Measurements from ENCODE around the gene SMCHD1.

SMCHD1 gene

DNA sequence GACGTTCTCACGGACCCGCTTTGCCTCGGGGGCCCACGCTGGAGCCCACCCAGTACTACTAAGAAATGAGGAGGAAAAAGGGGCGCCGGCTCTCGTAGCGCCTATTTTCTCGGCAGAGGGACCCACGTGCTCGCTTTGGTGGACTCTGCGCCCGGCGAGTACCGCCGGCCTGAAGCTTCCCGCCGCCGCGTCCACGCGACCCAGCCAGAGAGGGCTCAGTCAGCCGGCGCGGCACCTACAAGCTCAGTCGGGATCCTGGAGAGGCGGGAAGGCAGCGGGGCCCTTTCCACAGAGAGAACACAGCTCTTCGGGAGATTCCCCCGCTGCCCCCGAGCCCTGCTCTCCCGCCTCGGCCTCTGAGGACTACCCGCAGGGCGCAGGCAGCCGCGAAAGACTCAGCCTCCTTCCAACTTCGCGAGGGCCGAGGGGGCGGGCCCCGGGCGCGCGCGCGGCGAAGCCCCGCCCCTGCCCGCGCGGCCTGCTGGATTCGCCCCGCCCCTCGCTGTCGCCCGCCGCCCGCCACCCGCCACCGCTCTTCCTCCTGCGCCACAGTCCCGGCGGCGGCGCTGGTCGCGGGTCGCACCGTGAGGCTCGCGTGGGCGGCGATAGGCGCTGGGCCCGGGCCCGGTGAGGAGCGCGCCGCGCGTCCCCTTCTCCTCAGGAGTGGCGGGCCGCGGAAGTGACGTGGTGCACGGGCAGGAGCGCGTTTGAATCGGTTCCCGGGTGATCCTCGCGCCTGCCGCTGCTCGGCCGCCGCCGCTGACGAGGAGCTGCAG is at the start of gene SMCHD1:
SMCHD1 (plus strand) TSS at position 549 of the 776 bp plus-strand sequence. CDS start 350 bp downstream, outside the sequence.
- DNase-seq (peak; percentile 94), ATAC-seq (peak; percentile 83)
- peak within 1 kb of the TSS; percentile 98 for H3K27ac Mint-ChIP-seq
- H3K27me3 Mint-ChIP-seq, result no peaks in the 10 kb centered on the region
- no peaks in the 10 kb centered on the region for H3K9me3 Mint-ChIP-seq
- H3K36me3 Mint-ChIP-seq (ENCODE audit: low read depth), result peaks cover 16% of the 10 kb centered on the region
- peak within 1 kb of the TSS; percentile 88 for H3K4me3 Mint-ChIP-seq
- H3K4me1 Mint-ChIP-seq, result peaks cover 33% of the 10 kb centered on the region

- no peak for ATAC-seq
- Mint-ChIP-seq H3K9me3 (no peaks in the 10 kb centered on the region), H3K4me1 (peaks cover 42% of the 10 kb centered on the region)
These were observed 49.2 kb upstream of the SMCHD1 start for GRCh38 chr18:2606335-2606734.

DNA sequence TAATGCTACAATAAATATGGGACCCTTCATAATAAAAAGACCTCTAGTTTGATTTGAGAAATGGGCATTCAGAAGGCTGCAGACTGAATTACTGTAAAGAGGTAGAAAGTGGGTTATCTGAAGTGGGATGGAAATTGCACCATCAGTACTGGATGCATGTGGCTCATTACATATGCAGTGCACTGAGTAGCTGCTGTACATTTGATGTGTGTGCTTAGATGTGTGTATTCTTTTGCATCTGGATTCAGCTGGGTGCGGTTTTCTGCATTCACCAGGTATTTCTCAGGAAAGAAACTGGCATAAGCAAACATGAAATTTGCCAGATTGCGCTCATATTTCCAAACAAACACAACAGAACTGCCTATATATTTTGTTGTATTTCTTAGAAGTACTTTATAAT is 45.9 kb upstream of the SMCHD1 start:
- no peak overlapping the region for H3K4me3 Mint-ChIP-seq
- peaks cover 29% of the 10 kb centered on the region for H3K4me1 Mint-ChIP-seq
- no peak for ATAC-seq
- no peak overlapping the region for H3K27ac Mint-ChIP-seq
- H3K9me3 Mint-ChIP-seq, result no peaks in the 10 kb centered on the region
- DNase-seq, result no peak
- no peaks in the 10 kb centered on the region for H3K27me3 Mint-ChIP-seq
- H3K36me3 Mint-ChIP-seq (ENCODE audit: low read depth), result peaks cover 71% of the 10 kb centered on the region

More at GRCh38 chr18:2606335-2606734, 49.2 kb upstream of the SMCHD1 start:
- DNase-seq, result no peak
- Mint-ChIP-seq H3K4me3 (peak overlapping the region; percentile 61), H3K36me3 (ENCODE audit: low read depth) (peaks cover 68% of the 10 kb centered on the region), H3K27ac (peak overlapping the region; percentile 85), H3K27me3 (no peaks in the 10 kb centered on the region)

GRCh38 chr18:2610549-2610948 is 45.0 kb upstream of the SMCHD1 start:
- no peak for ATAC-seq
- peaks cover 73% of the 10 kb centered on the region for H3K36me3 Mint-ChIP-seq (ENCODE audit: low read depth)

GRCh38 chr18:2612996-2613395 is 42.5 kb upstream of the SMCHD1 start:
- Mint-ChIP-seq H3K27ac (no peak overlapping the region), H3K4me3 (no peak overlapping the region), H3K27me3 (no peaks in the 10 kb centered on the region), H3K36me3 (ENCODE audit: low read depth) (peaks cover 74% of the 10 kb centered on the region), H3K4me1 (peaks cover 4% of the 10 kb centered on the region), H3K9me3 (no peaks in the 10 kb centered on the region)
- ATAC-seq, result no peak
- DNase-seq, result no peak

More at GRCh38 chr18:2610549-2610948, 45.0 kb upstream of the SMCHD1 start:
- H3K4me1 Mint-ChIP-seq, result peaks cover 20% of the 10 kb centered on the region
- no peak overlapping the region for H3K4me3 Mint-ChIP-seq
- no peaks in the 10 kb centered on the region for H3K27me3 Mint-ChIP-seq
- DNase-seq, result no peak
- H3K27ac Mint-ChIP-seq, result no peak overlapping the region
- no peaks in the 10 kb centered on the region for H3K9me3 Mint-ChIP-seq

DNA sequence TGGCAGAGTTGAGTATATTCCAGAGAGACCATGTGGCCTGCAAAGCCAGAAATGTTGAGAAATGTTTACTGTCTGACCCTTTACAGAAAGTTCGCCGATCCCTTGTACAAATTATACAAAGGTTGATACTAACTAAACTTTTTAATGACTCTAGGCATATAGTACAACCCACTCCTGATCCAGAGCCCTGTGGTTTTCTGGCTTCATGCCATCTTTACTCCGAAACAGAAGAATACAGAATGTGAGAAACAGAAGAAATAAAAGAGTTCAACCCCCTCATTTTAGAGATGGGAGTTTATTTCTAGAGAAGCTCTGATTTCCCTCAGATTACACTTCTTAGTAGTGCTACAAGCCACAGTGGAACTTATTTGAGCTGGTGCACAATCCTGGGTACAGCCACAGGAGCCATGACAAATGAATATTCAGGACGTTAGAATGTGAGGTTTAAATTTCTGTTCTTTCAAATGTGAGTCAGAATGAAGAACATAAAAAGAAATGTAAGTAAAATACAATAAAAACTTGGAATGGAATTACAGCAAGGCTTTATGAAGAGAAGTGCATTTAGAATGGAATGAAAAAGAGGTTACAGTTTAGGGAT is 38.0 kb upstream of the SMCHD1 start:
- Mint-ChIP-seq H3K27ac (peak overlapping the region; percentile 53), H3K27me3 (no peaks in the 10 kb centered on the region), H3K9me3 (no peaks in the 10 kb centered on the region), H3K4me3 (no peak overlapping the region), H3K36me3 (ENCODE audit: low read depth) (peaks cover 39% of the 10 kb centered on the region), H3K4me1 (no peaks in the 10 kb centered on the region)
- ATAC-seq (no peak), DNase-seq (no peak)

- Mint-ChIP-seq H3K27ac (no peak overlapping the region), H3K27me3 (no peaks in the 10 kb centered on the region), H3K36me3 (ENCODE audit: low read depth) (peaks cover 34% of the 10 kb centered on the region), H3K4me3 (no peak overlapping the region), H3K9me3 (no peaks in the 10 kb centered on the region), H3K4me1 (no peaks in the 10 kb centered on the region)
- ATAC-seq (no peak), DNase-seq (no peak)
These were observed 37.5 kb upstream of the SMCHD1 start for GRCh38 chr18:2618009-2618408.

DNA sequence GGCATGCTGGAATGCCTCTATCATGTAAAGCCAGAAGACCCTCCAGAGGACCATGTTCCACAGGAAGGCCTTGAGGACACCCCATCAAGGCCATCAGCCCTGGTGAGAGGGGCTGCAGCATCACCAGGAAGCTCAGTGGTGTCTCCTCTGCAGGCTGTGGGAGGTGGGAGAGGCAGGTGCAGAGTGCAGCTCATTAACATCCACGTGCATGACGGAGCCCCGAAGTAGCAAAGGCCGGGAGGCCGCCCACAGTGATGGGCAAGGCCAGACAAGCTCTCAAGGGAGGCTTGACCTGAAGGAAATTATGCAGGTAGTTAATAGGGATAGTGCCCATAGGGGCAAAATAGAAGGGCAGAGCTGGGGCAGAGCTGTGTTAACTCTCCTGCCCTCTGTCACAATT is 30.3 kb upstream of the SMCHD1 start:
- Mint-ChIP-seq H3K4me1 (peaks cover 16% of the 10 kb centered on the region), H3K27ac (no peak overlapping the region), H3K36me3 (ENCODE audit: low read depth) (no peaks in the 10 kb centered on the region), H3K9me3 (no peaks in the 10 kb centered on the region), H3K4me3 (no peak overlapping the region), H3K27me3 (no peaks in the 10 kb centered on the region)
- DNase-seq (no peak), ATAC-seq (no peak)

DNA sequence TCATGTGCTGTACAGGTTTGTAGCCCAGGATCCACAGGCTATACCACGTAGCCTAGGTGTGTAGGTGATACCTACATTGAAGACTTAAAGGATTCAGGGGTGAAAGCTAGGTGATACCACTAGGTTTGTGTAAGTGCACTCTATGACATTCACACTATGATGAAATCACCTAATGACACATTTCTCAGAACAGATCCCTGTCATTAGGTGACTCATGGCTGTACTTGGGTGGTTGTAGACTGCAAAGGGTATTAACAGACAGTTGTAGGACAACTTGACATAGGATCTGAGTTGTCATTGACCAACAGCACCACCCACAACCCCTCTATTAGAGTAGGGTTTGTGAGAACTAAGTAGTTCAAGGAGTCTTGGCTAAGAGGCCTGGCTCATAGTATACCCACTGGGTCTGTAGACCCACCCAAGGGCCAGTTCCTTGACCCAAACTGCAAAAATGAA is 27.7 kb upstream of the SMCHD1 start:
- ATAC-seq (peak; percentile 99), DNase-seq (no peak)
- H3K27me3 Mint-ChIP-seq, result no peaks in the 10 kb centered on the region
- peaks cover 18% of the 10 kb centered on the region for H3K4me1 Mint-ChIP-seq
- H3K4me3 Mint-ChIP-seq, result no peak overlapping the region
- H3K9me3 Mint-ChIP-seq, result peaks cover 14% of the 10 kb centered on the region
- H3K36me3 Mint-ChIP-seq (ENCODE audit: low read depth), result peaks cover 3% of the 10 kb centered on the region
- H3K27ac Mint-ChIP-seq, result peak overlapping the region; percentile 40

DNA sequence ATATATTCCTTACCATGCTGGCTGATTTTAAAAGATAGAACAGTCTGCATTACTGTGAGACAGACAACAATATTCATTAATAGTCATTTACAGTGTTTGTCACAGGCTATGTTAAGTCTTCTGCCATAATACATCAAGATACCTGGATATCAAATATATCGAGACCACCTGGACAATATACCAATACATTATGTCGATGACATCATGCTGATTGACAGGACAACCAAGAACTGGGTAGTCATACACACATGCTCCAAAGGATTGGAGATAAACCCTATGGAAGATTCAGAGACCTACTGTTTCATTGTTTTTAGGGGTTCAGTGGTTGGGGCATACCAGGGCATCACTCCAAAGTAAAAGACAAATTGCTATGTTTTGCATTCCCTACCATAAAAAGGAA is 26.5 kb upstream of the SMCHD1 start:
- no peak overlapping the region for H3K27ac Mint-ChIP-seq
- peaks cover 3% of the 10 kb centered on the region for H3K36me3 Mint-ChIP-seq (ENCODE audit: low read depth)
- DNase-seq (no peak), ATAC-seq (no peak)
- H3K27me3 Mint-ChIP-seq, result no peaks in the 10 kb centered on the region
- peaks cover 21% of the 10 kb centered on the region for H3K4me1 Mint-ChIP-seq
- H3K4me3 Mint-ChIP-seq, result no peak overlapping the region
- H3K9me3 Mint-ChIP-seq, result peaks cover 15% of the 10 kb centered on the region

GRCh38 chr18:2635586-2635985 is 19.9 kb upstream of the SMCHD1 start:
- ATAC-seq (no peak), DNase-seq (no peak)
- H3K4me1 Mint-ChIP-seq, result peaks cover 69% of the 10 kb centered on the region
- H3K4me3 Mint-ChIP-seq, result no peak overlapping the region
- peaks cover 5% of the 10 kb centered on the region for H3K36me3 Mint-ChIP-seq (ENCODE audit: low read depth)
- peaks cover 23% of the 10 kb centered on the region for H3K9me3 Mint-ChIP-seq
- H3K27me3 Mint-ChIP-seq, result no peaks in the 10 kb centered on the region
- H3K27ac Mint-ChIP-seq, result peak overlapping the region; percentile 96

GRCh38 chr18:2636126-2636631 is 19.3 kb upstream of the SMCHD1 start:
- H3K9me3 Mint-ChIP-seq, result peaks cover 22% of the 10 kb centered on the region
- no peak for ATAC-seq
- H3K4me3 Mint-ChIP-seq, result peak overlapping the region; percentile 73
- H3K36me3 Mint-ChIP-seq (ENCODE audit: low read depth), result peaks cover 5% of the 10 kb centered on the region
- no peak for DNase-seq
- H3K4me1 Mint-ChIP-seq, result peaks cover 73% of the 10 kb centered on the region
- H3K27ac Mint-ChIP-seq, result peak overlapping the region; percentile 96
- H3K27me3 Mint-ChIP-seq, result no peaks in the 10 kb centered on the region

GRCh38 chr18:2641638-2642037 is 13.9 kb upstream of the SMCHD1 start:
- Mint-ChIP-seq H3K27me3 (no peaks in the 10 kb centered on the region), H3K36me3 (ENCODE audit: low read depth) (peaks cover 2% of the 10 kb centered on the region), H3K9me3 (no peaks in the 10 kb centered on the region), H3K4me3 (peak overlapping the region; percentile 48), H3K27ac (no peak overlapping the region), H3K4me1 (peaks cover 53% of the 10 kb centered on the region)
- DNase-seq (no peak), ATAC-seq (peak; percentile 77)

- H3K4me1 Mint-ChIP-seq, result peaks cover 42% of the 10 kb centered on the region
- H3K36me3 Mint-ChIP-seq (ENCODE audit: low read depth), result peaks cover 2% of the 10 kb centered on the region
- H3K27me3 Mint-ChIP-seq, result no peaks in the 10 kb centered on the region
- peak; percentile 6 for ATAC-seq
- no peaks in the 10 kb centered on the region for H3K9me3 Mint-ChIP-seq
- H3K4me3 Mint-ChIP-seq, result no peak overlapping the region
- no peak for DNase-seq
- H3K27ac Mint-ChIP-seq, result no peak overlapping the region
These were observed 12.8 kb upstream of the SMCHD1 start for GRCh38 chr18:2642771-2643170.

DNA sequence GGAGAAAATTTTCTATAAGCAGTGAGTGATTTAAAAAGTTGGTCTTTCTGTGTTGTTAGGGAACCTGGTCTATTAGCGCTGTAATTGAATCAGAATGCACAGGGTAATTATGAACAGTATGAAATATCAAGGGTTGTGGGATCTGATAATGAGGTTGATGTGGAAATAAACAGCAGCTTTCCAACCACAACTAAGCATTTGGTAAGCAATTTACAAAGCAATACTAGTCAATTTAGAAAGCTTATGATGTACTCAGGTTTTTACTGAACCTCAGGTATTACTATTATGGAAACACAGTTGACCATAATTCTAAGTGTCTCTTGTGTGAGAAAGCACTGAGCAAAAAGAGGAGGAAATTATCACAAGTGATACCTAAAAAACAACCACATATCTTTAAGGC is 11.0 kb upstream of the SMCHD1 start:
- Mint-ChIP-seq H3K9me3 (no peaks in the 10 kb centered on the region), H3K36me3 (ENCODE audit: low read depth) (no peaks in the 10 kb centered on the region), H3K27me3 (no peaks in the 10 kb centered on the region), H3K4me3 (no peak overlapping the region), H3K4me1 (peaks cover 26% of the 10 kb centered on the region), H3K27ac (no peak overlapping the region)
- DNase-seq (no peak), ATAC-seq (peak; percentile 59)
